ENCODE results near the gene XYLT1.
"Not testable (repeated sequence)": the region's sequence is repeated elsewhere in the genome, so short reads cannot be mapped to it uniquely, and the experiment has no call there.

XYLT1 gene

GRCh38 chr16:17423221-17423620, 47.5 kb downstream of the XYLT1 start:
- DNase-seq, result no peak

GRCh38 chr16:17420816-17421215, 49.9 kb downstream of the XYLT1 start:
- no peak for DNase-seq

- DNase-seq, result no peak
These were observed 51.5 kb downstream of the XYLT1 start for GRCh38 chr16:17419266-17419665.

GRCh38 chr16:17417740-17418139, 53.0 kb downstream of the XYLT1 start:
- DNase-seq, result no peak

- peak; percentile 19 for DNase-seq
These were observed 54.1 kb downstream of the XYLT1 start for GRCh38 chr16:17416461-17417311.

GRCh38 chr16:17414916-17415315, 55.8 kb downstream of the XYLT1 start:
- no peak for DNase-seq

- no peak for DNase-seq
These were observed 56.3 kb downstream of the XYLT1 start for GRCh38 chr16:17414421-17414820.

GRCh38 chr16:17413508-17413907, 57.3 kb downstream of the XYLT1 start:
- DNase-seq, result no peak

- no peak for DNase-seq
These were observed 58.0 kb downstream of the XYLT1 start for GRCh38 chr16:17412791-17413190.

GRCh38 chr16:17412221-17412620, 58.5 kb downstream of the XYLT1 start:
- no peak for DNase-seq

- DNase-seq, result no peak
These were observed 59.5 kb downstream of the XYLT1 start for GRCh38 chr16:17411263-17411662.

GRCh38 chr16:17410316-17410715, 60.4 kb downstream of the XYLT1 start:
- not testable (repeated sequence) for DNase-seq

- DNase-seq, result no peak
These were observed 60.9 kb downstream of the XYLT1 start for GRCh38 chr16:17409894-17410293.

- DNase-seq, result no peak
These were observed 61.8 kb downstream of the XYLT1 start for GRCh38 chr16:17408955-17409441.

GRCh38 chr16:17408296-17408695, 62.5 kb downstream of the XYLT1 start:
- no peak for DNase-seq

GRCh38 chr16:17407321-17407720, 63.4 kb downstream of the XYLT1 start:
- DNase-seq, result no peak

GRCh38 chr16:17404941-17405689, 65.6 kb downstream of the XYLT1 start:
- no peak for DNase-seq

GRCh38 chr16:17403859-17404545, 66.8 kb downstream of the XYLT1 start:
- no peak for DNase-seq

GRCh38 chr16:17403156-17403809, 67.5 kb downstream of the XYLT1 start:
- DNase-seq, result no peak

- DNase-seq, result no peak
These were observed 73.3 kb downstream of the XYLT1 start for GRCh38 chr16:17397499-17397891.

GRCh38 chr16:17396762-17397498, 73.8 kb downstream of the XYLT1 start:
- no peak for DNase-seq

GRCh38 chr16:17395849-17396480, 74.8 kb downstream of the XYLT1 start:
- no peak for DNase-seq
